Measurements from ENCODE around the gene C1orf105. TPM values are rescaled to one million over a fixed set of nuclear protein-coding genes. Genes with fewer than 3 reads are reported as not detected.
A peak's percentile ranks its signal among the peaks of the same experiment; 100 is the strongest.

Gene C1orf105
- total RNA-seq, 3 donors from 2014 or later, result not detected

DNA sequence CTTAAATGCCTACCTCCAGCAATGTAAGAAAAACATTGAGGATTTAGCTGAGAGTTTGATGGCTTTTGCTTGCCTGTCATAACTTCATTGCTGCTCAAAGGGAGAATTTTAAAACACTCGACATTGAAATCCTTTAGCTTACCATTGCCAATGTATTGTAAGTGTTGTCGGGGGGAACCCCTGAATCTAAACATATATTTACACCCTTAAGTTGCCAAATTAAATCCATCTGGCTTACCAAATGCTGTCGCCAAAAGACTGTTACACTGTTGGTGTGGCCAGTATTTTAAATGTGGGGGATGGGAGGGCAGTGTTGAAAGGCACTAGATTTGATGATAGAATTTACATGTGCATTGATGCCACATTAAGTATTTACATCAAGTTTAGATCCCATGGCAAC lies 24.9 kb upstream of the C1orf105 start:
- no peak for DNase-seq
- H3K36me3 ChIP-seq (ENCODE audit: low read depth), result no peaks in the 10 kb centered on the region
- intact Hi-C loops (cut with DNase I, micrococcal nuclease), result loop anchor here in 1 of 2 donors (10.0 kb wide), 1 partner anchor 251 kb away; no protein-coding TSS in a partner anchor
- no peak for ATAC-seq
- H3K4me1 ChIP-seq (ENCODE audit: low read depth), result peaks cover 15% of the 10 kb centered on the region
- no peaks in the 10 kb centered on the region for H3K9me3 ChIP-seq
- TF ChIP-seq CTCF (IDR thresholded peaks at IDR 0.05), result no peak
- no peak overlapping the region for H3K4me3 ChIP-seq

DNA sequence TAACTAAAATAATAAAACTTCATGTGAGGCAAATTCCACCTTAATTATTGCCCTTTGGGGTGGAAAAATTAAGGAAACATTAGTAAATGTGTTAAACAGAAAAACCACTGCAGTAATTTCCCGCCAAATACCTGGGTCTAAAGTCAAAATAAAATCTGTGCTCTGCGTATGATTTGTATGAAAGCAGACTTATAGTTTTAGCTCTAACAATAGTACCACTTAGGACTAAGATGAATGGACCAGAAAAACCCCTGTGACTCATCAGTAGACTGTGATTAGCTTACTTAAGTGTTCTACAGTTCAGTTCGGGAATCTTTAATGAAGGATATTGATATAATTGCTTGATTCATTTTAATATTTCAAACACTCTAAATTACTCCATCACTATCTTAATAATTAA lies 23.3 kb upstream of the C1orf105 start:
- Histone ChIP-seq H3K4me3 (no peak overlapping the region), H3K4me1 (ENCODE audit: low read depth) (peaks cover 15% of the 10 kb centered on the region), H3K9me3 (no peaks in the 10 kb centered on the region), H3K36me3 (ENCODE audit: low read depth) (no peaks in the 10 kb centered on the region)
- DNase-seq (no peak), ATAC-seq (no peak)
- no peak for TF ChIP-seq CTCF (IDR thresholded peaks at IDR 0.05)
- intact Hi-C loops (cut with DNase I, micrococcal nuclease), result loop anchor here in 1 of 2 donors (10.0 kb wide), 1 partner anchor 252 kb away; no protein-coding TSS in a partner anchor

DNA sequence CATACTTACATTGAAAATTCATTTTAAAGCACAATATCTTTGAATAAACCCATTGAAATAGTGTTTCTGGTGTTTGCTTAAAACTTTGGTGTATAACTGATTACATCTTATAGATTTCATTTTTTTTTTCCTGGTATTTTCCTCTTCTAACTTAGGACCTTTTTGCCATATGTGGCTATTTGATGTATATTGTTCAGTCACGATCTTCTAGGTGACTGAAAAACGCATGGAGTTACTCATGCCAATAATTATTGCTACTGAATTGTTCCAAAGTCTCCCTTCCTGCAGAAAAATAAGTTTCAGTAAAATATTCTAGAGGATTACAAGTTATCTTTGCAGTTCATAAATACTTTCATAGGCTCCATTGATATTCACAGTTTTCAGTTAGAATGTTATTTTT lies 22.9 kb upstream of the C1orf105 start:
- ATAC-seq (no peak), DNase-seq (no peak)
- Histone ChIP-seq H3K9me3 (no peaks in the 10 kb centered on the region), H3K4me1 (ENCODE audit: low read depth) (peaks cover 15% of the 10 kb centered on the region), H3K36me3 (ENCODE audit: low read depth) (no peaks in the 10 kb centered on the region), H3K4me3 (no peak overlapping the region)
- intact Hi-C loops (cut with DNase I, micrococcal nuclease), result loop anchor here in 1 of 2 donors (10.0 kb wide), 1 partner anchor 253 kb away; no protein-coding TSS in a partner anchor
- no peak for TF ChIP-seq CTCF (IDR thresholded peaks at IDR 0.05)

- ATAC-seq (peak; percentile 10), DNase-seq (no peak)
- H3K4me3 ChIP-seq, result no peak overlapping the region
- H3K4me1 ChIP-seq (ENCODE audit: low read depth), result peaks cover 15% of the 10 kb centered on the region
- no peaks in the 10 kb centered on the region for H3K9me3 ChIP-seq
- TF ChIP-seq CTCF (IDR thresholded peaks at IDR 0.05), result no peak
- no peaks in the 10 kb centered on the region for H3K36me3 ChIP-seq (ENCODE audit: low read depth)
- intact Hi-C loops (cut with DNase I, micrococcal nuclease), result loop anchor here in 1 of 2 donors (10.0 kb wide), 1 partner anchor 253 kb away; no protein-coding TSS in a partner anchor
Measured at GRCh38 chr1:172398193-172398592, 22.3 kb upstream of the C1orf105 start.

GRCh38 chr1:172398970-172399755 lies 21.3 kb upstream of the C1orf105 start:
- Histone ChIP-seq H3K4me1 (ENCODE audit: low read depth) (peaks cover 15% of the 10 kb centered on the region), H3K9me3 (no peaks in the 10 kb centered on the region), H3K4me3 (no peak overlapping the region), H3K36me3 (ENCODE audit: low read depth) (no peaks in the 10 kb centered on the region)
- DNase-seq (peak in 2 of 3 donors; percentile 28 to 40), ATAC-seq (peak; percentile 83)
- intact Hi-C loops (cut with DNase I, micrococcal nuclease), result loop anchor here in 1 of 2 donors (10.0 kb wide), 1 partner anchor 254 kb away; no protein-coding TSS in a partner anchor
- TF ChIP-seq CTCF (IDR thresholded peaks at IDR 0.05), result peak; percentile 36
